ENCODE data around the gene KRTAP12-1. TPM values are rescaled to one million over a fixed set of nuclear protein-coding genes. Genes with fewer than 3 reads are reported as not detected.

The KRTAP12-1 gene
- total RNA-seq, 4 donors from 2014 or later, result not detected

DNA sequence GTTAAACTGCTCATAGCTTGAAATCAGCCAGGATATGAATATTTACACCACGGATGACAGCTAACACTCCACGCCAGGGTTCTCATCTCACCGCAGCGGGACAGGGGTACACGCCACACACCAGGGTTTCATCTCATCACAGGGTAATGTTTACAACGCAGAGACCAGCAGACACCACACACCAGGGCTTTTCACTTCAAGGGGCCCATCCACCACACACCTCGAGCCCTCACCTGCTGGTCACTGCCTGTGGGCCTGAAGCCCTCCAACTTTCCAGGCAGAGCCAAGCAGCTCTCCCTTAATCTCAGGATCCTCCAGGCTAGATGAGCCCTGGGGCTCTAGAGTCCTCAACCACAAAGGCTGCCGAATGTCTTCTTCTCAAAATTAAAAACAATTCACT, 13.7 kb upstream of the KRTAP12-1 start:
- TF ChIP-seq, protein P1, sequence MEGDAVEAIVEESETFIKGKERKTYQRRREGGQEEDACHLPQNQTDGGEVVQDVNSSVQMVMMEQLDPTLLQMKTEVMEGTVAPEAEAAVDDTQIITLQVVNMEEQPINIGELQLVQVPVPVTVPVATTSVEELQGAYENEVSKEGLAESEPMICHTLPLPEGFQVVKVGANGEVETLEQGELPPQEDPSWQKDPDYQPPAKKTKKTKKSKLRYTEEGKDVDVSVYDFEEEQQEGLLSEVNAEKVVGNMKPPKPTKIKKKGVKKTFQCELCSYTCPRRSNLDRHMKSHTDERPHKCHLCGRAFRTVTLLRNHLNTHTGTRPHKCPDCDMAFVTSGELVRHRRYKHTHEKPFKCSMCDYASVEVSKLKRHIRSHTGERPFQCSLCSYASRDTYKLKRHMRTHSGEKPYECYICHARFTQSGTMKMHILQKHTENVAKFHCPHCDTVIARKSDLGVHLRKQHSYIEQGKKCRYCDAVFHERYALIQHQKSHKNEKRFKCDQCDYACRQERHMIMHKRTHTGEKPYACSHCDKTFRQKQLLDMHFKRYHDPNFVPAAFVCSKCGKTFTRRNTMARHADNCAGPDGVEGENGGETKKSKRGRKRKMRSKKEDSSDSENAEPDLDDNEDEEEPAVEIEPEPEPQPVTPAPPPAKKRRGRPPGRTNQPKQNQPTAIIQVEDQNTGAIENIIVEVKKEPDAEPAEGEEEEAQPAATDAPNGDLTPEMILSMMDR (IDR thresholded peaks at IDR 0.05; ENCODE audit: low read depth), result no peak

DNA sequence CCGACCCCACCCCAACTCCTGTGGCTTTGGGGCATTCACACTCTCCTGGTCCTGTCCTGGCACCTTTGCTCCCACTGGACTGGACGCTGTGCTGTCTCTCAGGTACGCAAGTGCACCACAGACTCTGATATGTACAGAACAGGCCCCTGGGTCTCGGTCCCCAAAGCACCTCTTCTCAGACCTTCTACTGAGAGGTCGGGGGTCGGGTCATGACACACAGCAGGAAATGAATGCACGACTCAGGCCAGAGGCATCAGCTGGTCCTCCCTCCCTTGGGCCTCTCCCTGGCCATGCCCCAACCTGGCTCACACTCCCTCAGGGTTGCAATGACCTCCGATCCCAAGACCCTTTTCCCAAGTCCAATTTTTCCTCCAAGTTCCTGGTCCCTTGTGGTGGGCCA, 13.2 kb upstream of the KRTAP12-1 start:
- TF ChIP-seq, protein P1 (IDR thresholded peaks at IDR 0.05; ENCODE audit: low read depth), result no peak

DNA sequence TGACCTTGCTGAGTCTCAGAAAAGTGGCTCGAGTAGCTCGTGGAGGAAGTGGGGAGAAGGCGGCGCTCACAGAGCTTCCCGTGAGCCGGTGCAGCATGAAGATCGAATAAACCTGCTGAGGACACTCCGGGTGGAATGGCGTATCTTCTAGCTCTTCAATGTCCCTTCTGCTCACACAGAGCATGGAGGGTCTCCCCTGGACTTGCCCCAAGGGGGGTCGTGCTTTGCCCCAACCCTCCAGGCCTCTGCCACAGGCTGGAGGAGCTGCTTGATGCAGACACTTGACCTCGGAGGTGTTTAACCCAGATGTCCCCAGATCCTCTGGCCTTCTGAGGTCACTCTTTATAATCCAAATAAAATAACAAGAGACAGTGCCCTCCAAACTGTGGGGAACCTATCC, 12.8 kb upstream of the KRTAP12-1 start:
- TF ChIP-seq, protein P1 (IDR thresholded peaks at IDR 0.05; ENCODE audit: low read depth), result no peak

DNA sequence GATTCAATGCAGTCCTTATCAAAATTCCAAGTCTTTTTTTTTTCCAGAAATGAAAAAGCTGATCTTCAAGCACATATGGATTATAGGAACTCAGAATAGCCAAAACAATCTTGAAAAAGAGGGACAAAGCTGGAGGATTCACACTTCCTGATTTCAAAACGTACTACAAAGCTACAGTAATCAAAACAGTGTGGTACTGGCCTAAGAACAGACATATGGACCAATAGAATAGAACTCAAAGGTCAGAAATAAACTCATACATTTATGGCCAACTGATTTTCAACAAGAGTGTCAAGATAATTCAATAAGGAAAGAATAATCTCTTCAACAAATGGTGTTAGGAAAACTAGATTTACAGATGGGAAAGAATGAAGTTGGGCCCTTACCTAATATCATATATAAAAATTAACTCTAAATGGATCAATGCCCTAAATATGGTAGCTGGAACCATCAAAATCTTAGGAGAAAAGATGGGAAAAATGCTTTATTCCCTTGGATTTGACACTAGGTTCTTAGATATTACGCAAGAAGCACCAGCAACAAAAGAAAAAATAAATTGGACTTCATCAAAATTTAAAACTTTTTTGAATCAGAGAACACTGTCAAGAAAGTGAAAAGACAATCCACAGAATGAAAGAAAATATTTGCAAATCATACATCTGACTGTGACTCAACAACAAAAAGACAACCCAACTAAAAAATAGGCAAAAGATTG, 11.0 kb upstream of the KRTAP12-1 start:
- TF ChIP-seq, protein P1 (IDR thresholded peaks at IDR 0.05; ENCODE audit: low read depth), result no peak

DNA sequence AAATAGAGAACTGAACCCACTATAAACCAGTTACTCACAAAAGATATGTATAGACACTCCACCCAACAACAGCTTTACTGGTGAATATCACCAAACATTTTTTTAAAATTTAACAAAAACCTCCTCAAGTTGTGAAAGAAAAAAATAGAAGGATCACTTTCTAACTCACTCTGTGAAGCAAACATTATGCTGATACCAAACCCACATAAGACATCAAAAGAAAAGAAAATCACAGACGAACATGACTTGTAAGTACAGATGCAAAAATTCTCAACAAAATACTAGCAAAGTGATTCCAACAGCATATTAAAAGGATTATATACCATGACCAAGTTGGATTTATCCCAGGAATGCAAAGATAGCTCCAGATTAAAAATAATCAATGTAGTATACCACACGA, 9.7 kb upstream of the KRTAP12-1 start:
- TF ChIP-seq, protein P1 (IDR thresholded peaks at IDR 0.05; ENCODE audit: low read depth), result no peak

DNA sequence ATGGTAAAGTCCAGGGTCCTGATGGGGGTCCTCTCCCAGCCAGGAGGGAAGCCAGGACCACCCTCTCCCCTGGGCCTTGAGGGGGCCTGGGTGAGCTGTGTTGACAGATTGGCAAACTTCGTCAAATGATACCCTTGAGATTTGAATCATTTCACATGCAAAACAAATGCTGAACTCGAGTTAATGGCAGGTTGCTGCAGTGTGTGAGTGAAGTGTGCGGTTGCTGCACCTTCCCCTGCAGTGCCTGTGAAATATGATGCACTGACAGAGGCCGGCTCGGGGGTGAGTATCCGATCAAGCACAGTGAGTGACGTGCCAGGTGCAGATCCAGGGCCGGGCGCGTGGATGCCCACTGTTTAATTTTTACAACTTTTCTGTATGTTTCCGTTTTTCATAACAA, 5.7 kb upstream of the KRTAP12-1 start:
- TF ChIP-seq, protein P1 (IDR thresholded peaks at IDR 0.05; ENCODE audit: low read depth), result no peak

DNA sequence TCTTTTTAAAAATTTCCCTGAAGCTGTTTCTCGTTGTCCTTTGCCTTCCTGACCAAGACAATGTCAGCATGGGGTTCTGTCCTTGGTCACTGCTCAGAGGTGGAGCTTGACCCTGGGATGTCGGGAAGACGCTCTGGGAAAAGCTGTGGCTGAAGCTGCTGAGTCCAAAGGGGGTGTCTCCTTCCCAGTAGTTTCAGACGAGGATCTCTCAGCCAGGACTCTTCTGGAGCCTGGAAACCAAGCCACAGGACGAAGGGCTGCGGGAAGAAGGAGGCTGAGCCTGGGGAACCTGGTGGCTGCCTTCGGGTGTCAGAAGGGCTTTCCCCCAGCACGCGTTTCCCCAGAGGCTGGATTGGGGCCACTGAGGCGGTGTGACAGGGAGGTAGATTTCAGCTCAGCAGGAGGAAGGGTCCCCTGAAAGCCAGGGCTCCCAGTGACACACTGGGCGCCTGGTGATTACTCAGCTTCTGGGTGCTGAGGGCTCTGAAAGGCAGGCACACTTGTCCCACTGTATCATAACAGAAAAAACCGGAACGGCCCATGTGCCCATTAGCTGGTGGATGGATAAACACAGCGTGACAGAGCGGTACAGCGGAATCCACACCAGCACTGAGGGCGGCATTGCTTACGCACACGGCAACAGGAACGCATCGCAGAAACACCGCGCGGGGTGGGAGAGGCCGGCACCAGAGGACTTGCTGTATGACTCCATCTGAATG, 5.0 kb upstream of the KRTAP12-1 start:
- TF ChIP-seq, protein P1 (IDR thresholded peaks at IDR 0.05; ENCODE audit: low read depth), result no peak

Measured in subcutaneous adipose tissue (tissue), 4 donors.